ENCODE measurements around the gene AKAP8L. TPM values are rescaled to one million over a fixed set of nuclear protein-coding genes. Genes with fewer than 3 reads are reported as not detected.

The AKAP8L gene
- total RNA-seq, 4 donors from 2014 or later: 122 to 272 (median 204) TPM

DNA sequence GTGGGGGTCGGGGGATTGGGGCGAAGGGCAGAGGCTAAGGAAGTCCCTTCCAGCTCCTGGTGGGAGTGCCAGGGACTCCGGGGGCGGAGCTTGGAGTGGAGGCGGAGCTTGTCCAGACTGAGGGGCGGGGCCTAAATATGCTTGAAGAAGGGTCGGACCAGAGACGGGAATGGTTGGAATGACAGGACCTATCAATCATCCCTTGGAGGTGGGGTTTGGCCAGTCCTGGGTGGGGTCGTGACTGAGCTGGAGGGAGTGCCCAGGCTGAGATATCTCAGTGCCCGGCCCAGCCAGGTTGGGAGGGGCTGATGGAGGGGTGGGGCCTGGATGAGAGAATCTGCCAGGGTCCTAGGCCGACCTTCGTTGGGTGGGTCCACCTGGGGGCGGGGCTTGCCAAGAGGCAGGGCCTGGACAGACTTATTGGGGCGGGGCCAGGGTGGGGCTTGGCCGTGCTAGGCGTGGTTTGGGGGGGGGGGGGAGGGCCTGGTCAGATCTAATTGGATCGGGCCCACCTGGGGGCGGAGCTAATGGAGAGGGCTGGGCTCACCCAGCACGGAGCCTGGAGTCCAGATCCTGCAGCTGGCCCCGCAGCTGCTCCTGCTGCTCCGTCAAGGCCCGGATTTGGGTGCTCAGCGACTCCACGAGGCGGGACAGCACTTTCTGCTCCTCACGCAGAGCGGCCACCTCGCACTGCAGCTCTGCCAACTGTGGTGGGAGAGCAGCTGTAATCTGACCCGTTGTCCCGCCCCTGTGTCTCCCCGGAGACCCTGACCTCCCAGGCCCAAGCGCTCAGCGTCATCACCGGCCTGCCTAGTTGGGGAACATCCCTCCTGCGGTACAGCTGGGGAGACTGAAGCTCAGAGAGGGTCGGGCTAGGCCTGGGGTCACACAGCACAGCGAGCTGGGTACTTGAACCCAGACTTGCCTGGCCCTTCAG, 33.6 kb upstream of the AKAP8L start:
- peaks cover 16 to 30% of the 10 kb centered on the region in 2 donors for H3K4me1 ChIP-seq
- peak overlapping the region in 1 of 3 donors; percentile 25 for H3K4me3 ChIP-seq (replicated peaks in 1 of 3)
- no peaks in the 10 kb centered on the region for H3K9me3 ChIP-seq
- H3K36me3 ChIP-seq: no peaks in the 10 kb centered on the region
- DNase-seq: peak; percentile 78 to 81
- H3K27ac ChIP-seq: peak overlapping the region in 2 of 3 donors; percentile 6 to 26
- peaks cover 9% of the 10 kb centered on the region for H3K27me3 ChIP-seq
- 18 to 21% methylated on average over 28 to 29 of the region's 37 CpGs for WGBS, 2 donors
- no peak for TF ChIP-seq CTCF (IDR thresholded peaks at IDR 0.05)
- peak in 1 of 2 donors; percentile 64 for TF ChIP-seq POLR2A (IDR thresholded peaks at IDR 0.05)
- intact Hi-C loops (cut with DNase I): no loop called here

- H3K4me1 ChIP-seq: peaks cover 16 to 22% of the 10 kb centered on the region in 2 donors
- no peaks in the 10 kb centered on the region for H3K36me3 ChIP-seq
- WGBS, 2 donors: 88 to 94% methylated on average over 1 of the region's 1 CpG
- DNase-seq: no peak
- TF ChIP-seq POLR2A (IDR thresholded peaks at IDR 0.05) (no peak), CTCF (IDR thresholded peaks at IDR 0.05) (no peak)
- no peak overlapping the region for H3K4me3 ChIP-seq (replicated peaks in 1 of 3)
- intact Hi-C loops (cut with DNase I): no loop called here
- H3K27me3 ChIP-seq: no peaks in the 10 kb centered on the region
- peak overlapping the region in 1 of 3 donors; percentile 68 for H3K27ac ChIP-seq
- H3K9me3 ChIP-seq: no peaks in the 10 kb centered on the region
Observed at GRCh38 chr19:15450528-15450890, 31.7 kb upstream of the AKAP8L start.

DNA sequence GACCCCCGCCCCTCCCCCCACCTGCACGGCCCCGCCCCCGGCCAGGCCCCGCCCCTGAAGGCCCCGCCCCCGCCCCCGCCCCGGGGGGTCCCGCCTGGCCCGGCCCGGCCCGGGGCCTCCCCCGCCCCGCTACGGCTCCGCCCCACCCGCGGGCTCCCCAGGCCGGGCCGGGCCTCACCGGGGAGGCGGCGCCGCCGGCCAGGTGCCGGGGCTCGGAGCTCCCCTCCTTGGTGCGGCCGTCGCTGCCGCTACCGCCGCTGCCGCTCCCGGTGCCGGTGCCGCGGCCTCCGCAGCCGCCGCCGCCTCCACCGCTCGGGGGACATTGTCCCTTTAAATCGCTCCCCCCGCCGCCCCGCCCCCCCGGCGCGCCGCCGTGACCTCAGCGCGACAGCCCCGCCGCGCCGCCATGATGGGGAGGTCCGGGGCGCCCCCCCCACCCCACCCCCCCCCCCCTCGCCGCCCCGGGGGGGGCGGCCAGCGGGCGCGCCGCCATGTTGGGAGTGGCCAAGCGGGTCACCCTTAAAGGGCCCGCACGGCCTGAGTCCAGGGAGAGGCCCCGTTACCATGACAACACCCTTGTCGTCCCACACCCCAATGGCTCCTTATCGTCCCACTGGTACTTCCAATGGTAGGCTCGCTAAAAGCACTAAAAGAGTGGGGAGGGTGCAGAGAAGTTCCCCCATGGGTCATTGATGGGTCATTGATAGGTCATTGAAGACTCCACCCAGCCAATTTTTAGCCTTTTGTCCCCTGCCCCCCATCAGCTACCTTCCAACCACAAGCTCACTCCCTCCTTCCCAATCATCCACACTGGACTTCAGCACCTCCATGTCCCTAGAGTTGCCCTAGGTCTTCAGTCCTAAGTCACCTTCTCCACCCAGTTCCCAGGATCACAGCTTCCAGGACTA, 31.1 kb upstream of the AKAP8L start, which contains the start of gene WIZ:
Gene WIZ, minus strand, starts transcription at position 337 of the 908 bp plus-strand sequence. CDS start 1,649 bp downstream, outside the sequence.
- Histone ChIP-seq H3K4me1 (peaks cover 16 to 22% of the 10 kb centered on the region in 2 donors), H3K27ac (peak within 1 kb of the TSS; percentile 32 to 74 (median 73)), H3K36me3 (no peaks in the 10 kb centered on the region), H3K27me3 (no peaks in the 10 kb centered on the region), H3K4me3 (replicated peaks in 1 of 3) (peak within 1 kb of the TSS in 2 of 3 donors; percentile 35 to 80), H3K9me3 (no peaks in the 10 kb centered on the region)
- intact Hi-C loops (cut with DNase I): loop anchor here (2.0 kb wide), 1 partner anchor 17 kb away; no protein-coding TSS in a partner anchor
- TF ChIP-seq CTCF (IDR thresholded peaks at IDR 0.05) (no peak), POLR2A (IDR thresholded peaks at IDR 0.05) (no peak)
- DNase-seq: peak; percentile 86 to 87
- WGBS, 2 donors: 0 to 5% methylated on average over 4 to 7 of the region's 77 CpGs

DNA sequence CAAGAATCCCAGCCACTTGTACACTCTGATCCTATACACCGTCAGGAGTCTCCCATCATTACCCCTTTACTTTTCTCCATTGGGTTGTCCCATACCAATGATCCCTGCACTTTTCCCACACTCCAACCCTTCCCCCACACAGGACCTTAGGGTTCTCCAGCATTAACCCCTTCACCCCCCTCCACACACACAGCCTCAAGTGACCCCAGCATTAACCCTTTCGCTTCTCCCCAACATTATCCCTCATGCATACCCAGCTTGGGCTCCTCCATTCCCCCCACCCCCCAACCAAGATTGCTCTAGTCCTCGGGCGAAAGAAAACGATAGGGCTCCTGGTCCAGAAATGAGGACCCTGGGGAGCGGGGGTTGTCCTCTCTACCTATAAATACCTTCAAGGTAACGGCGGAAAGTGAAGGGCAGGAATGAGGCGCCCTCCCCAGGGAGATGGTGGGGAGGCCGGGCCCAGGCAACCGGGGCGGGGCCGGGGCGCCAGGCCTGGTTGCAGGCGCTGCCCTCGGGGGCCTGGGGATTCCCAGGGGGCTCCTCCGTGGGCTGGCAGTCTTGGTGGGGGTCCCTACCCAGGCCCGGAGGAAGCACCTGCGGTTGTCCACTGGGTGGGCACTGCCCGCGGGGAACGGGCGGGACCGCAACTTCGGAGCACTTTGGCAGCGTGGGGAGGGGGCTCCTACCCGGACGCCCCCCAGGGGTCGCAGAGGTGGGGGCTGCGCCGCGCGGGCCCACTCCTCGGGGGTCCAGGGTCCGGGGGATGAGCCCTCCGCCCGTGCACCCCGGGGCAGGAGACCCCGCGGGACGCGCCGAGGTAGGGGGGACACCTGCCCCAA, 30.2 kb upstream of the AKAP8L start:
- Histone ChIP-seq H3K9me3 (no peaks in the 10 kb centered on the region), H3K36me3 (no peaks in the 10 kb centered on the region), H3K4me1 (peaks cover 16 to 22% of the 10 kb centered on the region in 2 donors), H3K27me3 (no peaks in the 10 kb centered on the region), H3K27ac (peak overlapping the region; percentile 32 to 74 (median 73)), H3K4me3 (replicated peaks in 1 of 3) (peak overlapping the region in 2 of 3 donors; percentile 35 to 80)
- intact Hi-C loops (cut with DNase I): loop anchor here (2.0 kb wide), 1 partner anchor 16 kb away; no protein-coding TSS in a partner anchor
- no peak for TF ChIP-seq CTCF (IDR thresholded peaks at IDR 0.05)
- TF ChIP-seq POLR2A (IDR thresholded peaks at IDR 0.05): no peak
- 7 to 12% methylated on average over 9 to 18 of the region's 43 CpGs for WGBS, 2 donors
- peak in 1 of 2 donors; percentile 30 for DNase-seq
